ENCODE data around the gene MCU.
"Not testable (repeated sequence)": the region's sequence is repeated elsewhere in the genome, so short reads cannot be mapped to it uniquely, and the experiment has no call there.

MCU gene

GRCh38 chr10:72912736-72913135 lies 220.8 kb downstream of the MCU start:
- no peak for DNase-seq

- no peak for DNase-seq
Measured at GRCh38 chr10:72913287-72913686, 221.3 kb downstream of the MCU start.

- DNase-seq, result not testable (repeated sequence)
Measured at GRCh38 chr10:72917201-72917600, 225.3 kb downstream of the MCU start.

- not testable (repeated sequence) for DNase-seq
Measured at GRCh38 chr10:72917803-72918332, 225.9 kb downstream of the MCU start.

- no peak for DNase-seq
Measured at GRCh38 chr10:72918352-72918751, 226.4 kb downstream of the MCU start.

- not testable (repeated sequence) for DNase-seq
Measured at GRCh38 chr10:72921147-72921683, 229.3 kb downstream of the MCU start.

GRCh38 chr10:72924351-72924750 lies 232.4 kb downstream of the MCU start:
- no peak for DNase-seq

- no peak for DNase-seq
Measured at GRCh38 chr10:72925951-72926465, 234.1 kb downstream of the MCU start.

- no peak for DNase-seq
Measured at GRCh38 chr10:72927485-72927884, 235.5 kb downstream of the MCU start.

- no peak for DNase-seq
Measured at GRCh38 chr10:72928798-72929197, 236.9 kb downstream of the MCU start.

GRCh38 chr10:72930276-72930675 lies 238.3 kb downstream of the MCU start:
- DNase-seq, result no peak

- no peak for DNase-seq
Measured at GRCh38 chr10:72932259-72933015, 240.5 kb downstream of the MCU start.

- DNase-seq, result no peak
Measured at GRCh38 chr10:72935361-72935760, 243.4 kb downstream of the MCU start.

Data from NCI-H1092 treated with DMSO at 0.1 percent for 48 hours (cell line).